ENCODE results near the gene OR6S1. TPM values are rescaled to one million over a fixed set of nuclear protein-coding genes. Genes with fewer than 3 reads are reported as not detected.

The OR6S1 gene
- total RNA-seq (2014; rRNA removed; shearing (Covaris generic)), result not detected in 2 replicates

GRCh38 chr14:20641591-20641990 lies at the start of gene OR6S1:
OR6S1 (minus strand) TSS chr14:20641691; CDS start chr14:20641691, 0 bp downstream.
- DNase-seq (ENCODE audit: low spot score), result no peak

- DNase-seq (ENCODE audit: low spot score), result peak; percentile 66
Measured at GRCh38 chr14:20690848-20691640, 49.6 kb upstream of the OR6S1 start.

- DNase-seq (ENCODE audit: low spot score), result no peak
Measured at GRCh38 chr14:20688167-20688839, 46.8 kb upstream of the OR6S1 start, which contains the start of gene ANG. ANG (plus strand) TSS chr14:20688764; CDS start chr14:20693565, 4,801 bp downstream.

- no peak for DNase-seq (ENCODE audit: low spot score)
Measured at GRCh38 chr14:20687362-20688166, 46.1 kb upstream of the OR6S1 start.

GRCh38 chr14:20686386-20687143 lies 45.1 kb upstream of the OR6S1 start:
- DNase-seq (ENCODE audit: low spot score), result no peak

GRCh38 chr14:20684662-20685456 lies 43.4 kb upstream of the OR6S1 start:
- peak; percentile 21 for DNase-seq (ENCODE audit: low spot score)

- peak; percentile 72 for DNase-seq (ENCODE audit: low spot score)
Measured at GRCh38 chr14:20683891-20684661, 42.6 kb upstream of the OR6S1 start, which contains the start of gene RNASE4. RNASE4 (plus strand) TSS chr14:20684560; CDS start chr14:20699372, 14,812 bp downstream.

GRCh38 chr14:20683125-20683890 lies 41.8 kb upstream of the OR6S1 start:
- peak; percentile 88 for DNase-seq (ENCODE audit: low spot score)

GRCh38 chr14:20682435-20683124 lies 41.1 kb upstream of the OR6S1 start:
- peak; percentile 76 for DNase-seq (ENCODE audit: low spot score)

GRCh38 chr14:20682127-20682434 lies 40.6 kb upstream of the OR6S1 start:
- DNase-seq (ENCODE audit: low spot score), result no peak

GRCh38 chr14:20681348-20682126 lies 40.0 kb upstream of the OR6S1 start:
- peak; percentile 77 for DNase-seq (ENCODE audit: low spot score)

GRCh38 chr14:20680843-20681347 lies 39.4 kb upstream of the OR6S1 start:
- no peak for DNase-seq (ENCODE audit: low spot score)

GRCh38 chr14:20680363-20680762 lies 38.9 kb upstream of the OR6S1 start:
- no peak for DNase-seq (ENCODE audit: low spot score)

- peak; percentile 49 for DNase-seq (ENCODE audit: low spot score)
Measured at GRCh38 chr14:20679907-20680306, 38.4 kb upstream of the OR6S1 start.

GRCh38 chr14:20676072-20676471 lies 34.6 kb upstream of the OR6S1 start:
- no peak for DNase-seq (ENCODE audit: low spot score)

GRCh38 chr14:20675669-20676068 lies 34.2 kb upstream of the OR6S1 start:
- no peak for DNase-seq (ENCODE audit: low spot score)

- no peak for DNase-seq (ENCODE audit: low spot score)
Measured at GRCh38 chr14:20671597-20672283, 30.2 kb upstream of the OR6S1 start.
